ENCODE measurements around the gene LST1. TPM values are rescaled to one million over a fixed set of nuclear protein-coding genes. Genes with fewer than 3 reads are reported as not detected.

Gene LST1
- total RNA-seq, 4 donors from 2014 or later = 0.49 to 50.4 (median 5.1) TPM; not detected in 1

- intact Hi-C loops (cut with DNase I) = no loop called here
- WGBS, 2 donors = no CpG with 5 or more reads among the region's 3 CpGs
- H3K27ac ChIP-seq = peak within 1 kb of the TSS; percentile 71 to 88 (median 84)
- H3K4me1 ChIP-seq = peaks cover 16 to 45% (median 23%) of the 10 kb centered on the region in 3 donors
- no peak for DNase-seq
- no peaks in the 10 kb centered on the region for H3K36me3 ChIP-seq
- no peaks in the 10 kb centered on the region for H3K9me3 ChIP-seq
- TF ChIP-seq, protein P1, sequence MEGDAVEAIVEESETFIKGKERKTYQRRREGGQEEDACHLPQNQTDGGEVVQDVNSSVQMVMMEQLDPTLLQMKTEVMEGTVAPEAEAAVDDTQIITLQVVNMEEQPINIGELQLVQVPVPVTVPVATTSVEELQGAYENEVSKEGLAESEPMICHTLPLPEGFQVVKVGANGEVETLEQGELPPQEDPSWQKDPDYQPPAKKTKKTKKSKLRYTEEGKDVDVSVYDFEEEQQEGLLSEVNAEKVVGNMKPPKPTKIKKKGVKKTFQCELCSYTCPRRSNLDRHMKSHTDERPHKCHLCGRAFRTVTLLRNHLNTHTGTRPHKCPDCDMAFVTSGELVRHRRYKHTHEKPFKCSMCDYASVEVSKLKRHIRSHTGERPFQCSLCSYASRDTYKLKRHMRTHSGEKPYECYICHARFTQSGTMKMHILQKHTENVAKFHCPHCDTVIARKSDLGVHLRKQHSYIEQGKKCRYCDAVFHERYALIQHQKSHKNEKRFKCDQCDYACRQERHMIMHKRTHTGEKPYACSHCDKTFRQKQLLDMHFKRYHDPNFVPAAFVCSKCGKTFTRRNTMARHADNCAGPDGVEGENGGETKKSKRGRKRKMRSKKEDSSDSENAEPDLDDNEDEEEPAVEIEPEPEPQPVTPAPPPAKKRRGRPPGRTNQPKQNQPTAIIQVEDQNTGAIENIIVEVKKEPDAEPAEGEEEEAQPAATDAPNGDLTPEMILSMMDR (IDR thresholded peaks at IDR 0.05) = no peak
- peak in 1 of 4 donors; percentile 10 for TF ChIP-seq POLR2A (IDR thresholded peaks at IDR 0.05)
- peak within 1 kb of the TSS; percentile 53 to 84 (median 77) for H3K4me3 ChIP-seq
- peaks cover 0 to 14% (median 0%) of the 10 kb centered on the region in 4 donors for H3K27me3 ChIP-seq
Measured at GRCh38 chr6:31582230-31582643, 3.8 kb upstream of the LST1 start, which contains the start of gene LTB. Gene LTB, minus strand, starts transcription at chr6:31582424. Its CDS starts 7 bp downstream, at chr6:31582417.

DNA sequence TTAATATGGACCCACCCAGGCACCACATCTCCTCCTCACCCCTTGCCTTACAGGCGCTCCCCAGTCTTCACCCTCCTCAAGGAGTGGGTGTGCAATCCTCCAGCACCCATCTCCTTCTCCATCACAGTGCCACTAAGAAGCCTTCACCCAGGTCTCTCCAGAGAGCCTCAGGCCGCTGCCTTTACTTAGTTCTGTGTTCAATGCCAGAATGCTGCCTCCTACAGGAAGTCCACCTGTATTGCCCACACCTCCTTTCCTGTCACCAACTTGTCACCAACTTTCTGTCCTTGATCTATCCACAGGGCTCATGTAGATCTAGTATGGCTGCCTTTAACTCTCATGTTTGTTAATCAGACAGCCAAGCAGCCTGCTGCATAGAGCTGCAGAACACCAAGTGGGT lies 586 bp upstream of the LST1 start:
- H3K27me3 ChIP-seq = peaks cover 0 to 25% (median 0%) of the 10 kb centered on the region in 4 donors
- H3K9me3 ChIP-seq = no peaks in the 10 kb centered on the region
- TF ChIP-seq, protein P1 (IDR thresholded peaks at IDR 0.05) = peak in 1 of 6 experiments; percentile 32
- TF ChIP-seq POLR2A (IDR thresholded peaks at IDR 0.05) = no peak
- peak overlapping the region in 2 of 4 donors; percentile 49 for H3K27ac ChIP-seq
- intact Hi-C loops (cut with DNase I) = no loop called here
- H3K4me1 ChIP-seq = peaks cover 13 to 45% (median 21%) of the 10 kb centered on the region in 3 donors
- H3K4me3 ChIP-seq = no peak overlapping the region
- no peaks in the 10 kb centered on the region for H3K36me3 ChIP-seq
- no peak for DNase-seq
- 54 to 67% methylated on average over 2 of the region's 2 CpGs for WGBS, 2 donors

DNA sequence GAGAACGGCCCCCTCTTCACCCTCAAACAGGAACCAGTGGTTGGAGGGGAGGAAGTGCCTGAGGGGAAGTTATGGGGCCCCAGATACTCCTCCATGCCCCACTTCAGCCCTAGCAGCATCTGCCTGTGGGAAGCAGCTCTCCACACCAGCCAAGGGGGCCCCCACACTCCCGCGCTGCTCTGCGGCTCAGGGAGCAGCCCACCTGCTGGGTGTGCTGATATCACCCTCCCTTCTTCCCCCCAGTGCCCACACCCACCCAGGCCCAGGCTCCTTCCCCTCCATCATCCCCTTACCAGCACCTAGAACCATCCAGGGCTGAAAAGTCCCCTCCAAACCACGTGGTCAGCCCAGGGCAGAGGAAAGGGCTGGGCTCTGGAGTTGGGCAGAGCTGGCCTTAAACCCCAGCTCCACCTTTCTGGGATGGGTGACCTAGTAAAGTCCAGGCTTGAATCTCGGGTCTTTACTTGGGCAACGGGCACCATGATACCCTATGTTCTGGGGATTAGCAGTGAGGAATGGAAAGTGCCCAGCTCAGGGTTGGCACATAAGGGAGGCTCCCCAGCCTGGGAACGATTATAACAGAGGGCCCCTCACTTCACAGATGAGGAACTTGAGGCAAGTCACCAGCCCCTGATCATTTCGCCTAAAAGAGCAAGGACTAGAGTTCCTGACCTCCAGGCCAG lies 663 bp downstream of the LST1 start:
- no peaks in the 10 kb centered on the region for H3K36me3 ChIP-seq
- peak overlapping the region in 1 of 4 donors; percentile 12 for H3K4me3 ChIP-seq
- no peaks in the 10 kb centered on the region for H3K9me3 ChIP-seq
- H3K4me1 ChIP-seq = peaks cover under 1 to 32% (median 15%) of the 10 kb centered on the region in 3 donors
- DNase-seq = no peak
- peak overlapping the region in 2 of 4 donors; percentile 49 to 64 for H3K27ac ChIP-seq
- H3K27me3 ChIP-seq = peaks cover 0 to 25% (median 0%) of the 10 kb centered on the region in 4 donors
- 60 to 64% methylated on average over 3 to 5 of the region's 9 CpGs for WGBS, 2 donors
- no peak for TF ChIP-seq POLR2A (IDR thresholded peaks at IDR 0.05)
- TF ChIP-seq, protein P1 (IDR thresholded peaks at IDR 0.05) = no peak
- intact Hi-C loops (cut with DNase I) = no loop called here

DNA sequence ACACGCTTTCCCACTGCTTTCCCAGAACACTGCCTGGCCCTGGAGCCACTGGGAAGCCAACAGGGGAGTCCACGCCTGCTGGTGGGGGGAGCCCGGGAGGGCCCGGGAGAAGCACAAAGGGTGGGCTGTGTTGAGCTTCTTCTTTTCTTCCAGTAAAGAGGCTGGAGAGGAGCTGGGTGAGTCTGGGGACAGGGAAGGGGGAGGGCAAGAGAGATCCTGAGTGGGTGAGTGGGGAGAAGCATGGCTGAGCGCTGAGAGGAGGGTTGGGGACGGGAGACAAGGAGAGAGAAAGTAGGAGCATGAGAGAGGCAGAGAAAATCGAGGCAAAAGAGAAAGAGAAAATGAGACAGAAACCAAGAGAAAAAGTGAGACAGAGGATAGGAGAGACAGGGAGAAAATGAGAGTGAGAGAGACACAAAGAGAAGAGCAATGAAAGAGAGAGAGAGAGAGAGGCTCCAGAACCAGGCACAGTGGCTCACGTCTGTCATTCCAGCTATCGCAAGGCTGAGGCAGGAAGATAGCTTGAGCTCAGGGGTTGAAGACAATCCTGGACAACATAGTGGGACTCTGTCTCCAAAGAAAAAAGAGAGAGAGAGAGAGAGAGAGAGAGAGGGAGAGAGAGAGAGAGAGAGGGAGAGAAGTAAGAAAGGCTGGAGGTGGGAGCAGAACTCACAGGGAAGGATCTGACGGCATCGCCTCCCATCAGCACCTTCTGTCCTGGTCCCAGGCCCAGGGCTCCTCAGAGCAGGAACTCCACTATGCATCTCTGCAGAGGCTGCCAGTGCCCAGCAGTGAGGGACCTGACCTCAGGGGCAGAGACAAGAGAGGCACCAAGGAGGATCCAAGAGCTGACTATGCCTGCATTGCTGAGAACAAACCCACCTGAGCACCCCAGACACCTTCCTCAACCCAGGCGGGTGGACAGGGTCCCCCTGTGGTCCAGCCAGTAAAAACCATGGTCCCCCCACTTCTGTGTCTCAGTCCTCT lies 2.0 kb downstream of the LST1 start:
- 61 to 72% methylated on average over 8 to 9 of the region's 12 CpGs for WGBS, 2 donors
- Histone ChIP-seq H3K36me3 (no peaks in the 10 kb centered on the region), H3K27ac (peak overlapping the region in 2 of 4 donors; percentile 2 to 39), H3K27me3 (peaks cover 0 to 21% (median 0%) of the 10 kb centered on the region in 4 donors), H3K4me3 (peak overlapping the region in 1 of 4 donors; percentile 8), H3K4me1 (peaks cover 0 to 21% (median 5%) of the 10 kb centered on the region in 3 donors), H3K9me3 (no peaks in the 10 kb centered on the region)
- DNase-seq = no peak
- intact Hi-C loops (cut with DNase I) = no loop called here
- TF ChIP-seq, protein P1 (IDR thresholded peaks at IDR 0.05) = no peak
- no peak for TF ChIP-seq POLR2A (IDR thresholded peaks at IDR 0.05)
